ENCODE measurements around the gene IFRD2.
"Not testable (repeated sequence)": the region's sequence is repeated elsewhere in the genome, so short reads cannot be mapped to it uniquely, and the experiment has no call there.

IFRD2 gene

DNA sequence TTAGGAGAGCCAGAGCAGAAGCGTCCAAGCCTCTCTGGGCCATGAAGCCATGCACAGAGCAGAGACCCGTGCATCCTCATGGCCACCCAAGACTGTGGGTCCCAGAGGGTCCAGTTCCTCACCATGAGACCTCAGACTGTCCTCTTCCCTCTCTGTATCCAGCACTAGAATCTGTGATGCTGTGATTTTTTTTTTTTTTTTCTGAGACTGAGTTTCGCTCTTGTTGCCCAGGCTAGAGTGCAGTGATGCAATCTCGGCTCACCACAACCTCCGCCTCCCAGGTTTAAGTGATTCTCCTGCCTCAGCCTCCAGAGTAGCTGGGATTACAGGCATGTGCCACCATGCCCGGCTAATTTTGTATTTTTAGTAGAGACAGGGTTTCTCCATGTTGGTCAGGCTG is 47.4 kb downstream of the IFRD2 start:
- not testable (repeated sequence) for DNase-seq

DNA sequence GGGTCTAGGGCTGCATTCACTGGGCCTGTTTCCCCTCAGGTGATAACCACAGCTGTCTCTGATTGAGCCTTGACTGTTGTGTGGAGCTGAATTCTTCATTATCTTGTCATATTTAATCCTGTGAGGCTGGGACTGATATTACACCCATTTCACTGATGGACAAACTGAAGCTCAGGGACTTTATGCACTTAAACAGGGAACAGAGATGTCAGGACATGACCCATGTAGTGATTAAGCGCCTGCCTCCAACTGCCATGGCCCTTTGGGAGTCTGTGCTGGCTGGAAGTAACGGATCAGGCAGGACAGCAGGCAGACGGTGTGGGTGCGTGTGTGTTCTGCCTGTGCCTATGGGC is 48.7 kb downstream of the IFRD2 start:
- DNase-seq = no peak

DNA sequence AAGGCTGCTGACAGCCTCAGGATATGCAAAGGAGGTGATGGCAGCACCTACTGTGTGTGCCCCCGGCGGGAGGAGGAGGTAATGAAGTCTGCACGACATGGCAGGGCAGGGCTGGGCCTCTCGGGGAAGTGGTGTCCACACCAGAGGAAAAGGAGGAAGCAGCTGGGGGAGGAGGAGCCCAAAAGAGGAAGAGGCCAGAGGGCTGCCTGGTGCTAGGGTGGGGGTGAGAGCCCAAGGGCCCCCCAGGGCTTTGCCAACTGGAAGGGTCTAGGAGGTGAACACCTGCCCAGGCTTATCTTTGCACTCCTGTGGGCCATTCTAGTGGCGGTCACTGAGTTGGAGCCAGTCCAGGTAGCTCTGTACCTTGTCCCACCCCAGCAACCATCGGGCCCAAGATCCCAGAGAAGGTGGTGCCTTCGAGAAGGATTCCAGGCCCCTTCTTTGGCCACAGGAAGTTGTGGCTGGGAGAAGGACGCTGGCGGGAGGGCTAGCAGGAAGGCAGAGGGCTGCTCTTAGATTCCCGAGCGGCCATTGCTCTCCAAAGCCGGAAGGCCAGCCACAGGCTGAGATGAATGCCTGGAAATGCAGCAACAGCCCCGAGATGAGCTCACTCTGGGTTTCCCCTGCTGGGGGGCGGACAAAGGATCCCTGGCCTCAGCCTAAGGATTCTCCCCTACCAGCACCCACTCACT is 49.2 kb downstream of the IFRD2 start:
- no peak for DNase-seq

DNA sequence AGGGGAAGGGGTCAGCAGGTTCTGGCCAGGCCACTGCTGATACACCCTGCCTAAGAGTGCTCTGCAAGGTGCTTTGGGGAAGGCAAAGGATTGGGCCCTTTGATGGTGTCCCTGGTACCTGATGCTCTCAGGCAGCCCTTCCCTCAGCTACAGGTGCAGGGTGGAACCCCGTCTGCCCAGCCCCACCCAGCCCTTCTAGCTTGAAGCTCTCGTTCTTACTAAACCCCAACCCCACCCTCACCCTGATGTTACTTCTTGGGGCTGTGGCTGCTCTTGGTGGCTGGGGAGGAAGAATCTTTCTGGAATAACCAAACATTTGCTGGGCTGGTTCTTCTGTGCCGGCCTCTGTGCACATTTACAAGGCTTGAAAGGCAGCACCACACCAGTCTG is 49.9 kb downstream of the IFRD2 start:
- DNase-seq = no peak

DNA sequence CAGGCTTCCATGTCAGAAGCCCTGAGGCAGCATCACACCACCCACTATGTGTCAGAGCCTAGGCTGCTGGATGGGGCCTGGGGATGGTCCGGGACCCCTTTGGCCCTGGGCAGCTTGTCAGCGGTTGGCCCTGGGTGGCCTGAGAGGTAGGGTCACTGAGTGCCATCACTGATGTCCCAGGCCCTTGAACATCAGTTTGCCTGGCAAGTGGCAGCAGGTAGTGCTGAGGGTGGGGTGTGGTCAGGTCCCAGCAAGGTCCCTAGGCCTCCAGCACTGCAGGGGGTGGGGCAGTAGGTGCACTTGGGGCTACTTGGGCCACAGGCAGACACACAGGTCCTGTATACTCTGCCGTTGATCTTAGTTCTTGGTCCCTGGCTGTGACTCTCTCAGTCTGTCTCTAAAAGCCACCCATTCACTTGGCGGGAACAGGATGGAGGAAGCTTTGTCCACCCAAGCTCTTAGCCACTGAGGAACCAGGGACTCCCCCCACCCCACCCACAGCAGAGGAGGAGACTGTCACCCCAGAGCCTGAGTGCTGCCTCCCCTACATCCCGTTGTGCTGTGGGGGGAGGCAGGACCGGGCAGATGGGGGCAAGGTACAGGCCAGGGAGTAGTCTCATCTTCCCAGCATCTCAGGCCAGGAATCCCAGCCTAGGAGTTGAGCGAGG is 50.4 kb downstream of the IFRD2 start:
- DNase-seq = no peak

DNA sequence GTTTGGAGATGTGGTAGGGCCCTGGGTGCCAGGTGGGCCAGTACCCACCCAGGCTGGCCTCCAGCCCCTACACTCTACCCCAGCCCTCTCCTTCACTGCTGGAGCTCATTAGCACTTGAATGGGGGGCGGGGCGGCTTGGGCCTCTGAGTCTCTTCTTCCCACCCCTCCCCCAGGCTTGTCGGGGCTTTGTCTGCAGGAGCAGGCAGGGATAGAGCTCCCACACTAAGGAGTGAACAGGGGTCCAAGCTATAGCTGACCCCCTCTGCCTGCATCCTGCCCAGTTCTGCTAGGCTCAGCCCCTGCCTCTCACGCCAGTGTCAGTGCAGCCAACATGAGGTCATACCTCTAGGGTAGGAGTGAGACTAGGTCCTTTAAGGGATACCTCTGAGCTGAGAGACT is 51.1 kb downstream of the IFRD2 start:
- no peak for DNase-seq

DNA sequence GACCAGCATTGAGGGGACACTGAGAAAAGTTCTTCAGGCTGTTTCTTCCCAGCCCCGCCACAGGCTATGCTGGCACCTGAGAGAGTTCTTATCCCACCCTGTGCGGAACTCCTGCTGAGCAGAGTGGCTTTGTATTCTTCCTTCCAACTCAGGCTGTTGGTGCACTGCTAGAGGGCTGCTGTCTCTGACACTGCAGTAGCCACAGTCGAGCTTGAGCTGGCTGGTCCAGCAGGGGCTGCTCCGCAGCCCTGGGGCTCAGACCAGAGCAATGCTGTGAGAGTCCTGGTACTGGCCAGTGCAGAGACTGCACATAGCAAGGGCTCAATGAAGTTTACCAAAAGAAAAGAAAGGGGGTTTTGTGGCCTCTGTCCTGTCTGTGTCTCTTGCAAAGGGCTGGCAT is 52.6 kb downstream of the IFRD2 start:
- no peak for DNase-seq

DNA sequence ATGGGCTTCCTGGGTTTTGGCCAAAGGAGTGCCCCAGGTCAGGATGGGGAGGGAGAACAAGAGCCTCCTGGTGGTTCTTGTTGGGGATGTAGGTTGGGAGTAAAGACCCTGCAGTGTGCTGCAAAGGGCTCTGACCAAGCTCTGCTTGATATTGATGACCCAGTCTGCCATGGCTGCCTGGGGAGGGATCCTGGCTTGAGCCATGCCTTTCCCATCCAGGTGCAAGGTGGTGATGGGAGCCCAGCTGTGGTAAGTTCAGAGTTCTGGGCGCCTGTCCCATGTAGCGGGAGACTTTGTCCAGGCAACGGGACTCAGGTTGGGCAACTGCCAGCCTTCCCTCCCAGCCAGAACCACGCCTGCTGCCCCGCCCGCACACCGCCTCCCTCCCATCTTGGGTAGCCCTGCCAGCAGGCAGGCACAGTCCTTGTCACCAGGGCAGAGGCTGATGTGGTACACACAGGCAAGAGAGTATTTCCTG is 53.6 kb downstream of the IFRD2 start:
- no peak for DNase-seq

DNA sequence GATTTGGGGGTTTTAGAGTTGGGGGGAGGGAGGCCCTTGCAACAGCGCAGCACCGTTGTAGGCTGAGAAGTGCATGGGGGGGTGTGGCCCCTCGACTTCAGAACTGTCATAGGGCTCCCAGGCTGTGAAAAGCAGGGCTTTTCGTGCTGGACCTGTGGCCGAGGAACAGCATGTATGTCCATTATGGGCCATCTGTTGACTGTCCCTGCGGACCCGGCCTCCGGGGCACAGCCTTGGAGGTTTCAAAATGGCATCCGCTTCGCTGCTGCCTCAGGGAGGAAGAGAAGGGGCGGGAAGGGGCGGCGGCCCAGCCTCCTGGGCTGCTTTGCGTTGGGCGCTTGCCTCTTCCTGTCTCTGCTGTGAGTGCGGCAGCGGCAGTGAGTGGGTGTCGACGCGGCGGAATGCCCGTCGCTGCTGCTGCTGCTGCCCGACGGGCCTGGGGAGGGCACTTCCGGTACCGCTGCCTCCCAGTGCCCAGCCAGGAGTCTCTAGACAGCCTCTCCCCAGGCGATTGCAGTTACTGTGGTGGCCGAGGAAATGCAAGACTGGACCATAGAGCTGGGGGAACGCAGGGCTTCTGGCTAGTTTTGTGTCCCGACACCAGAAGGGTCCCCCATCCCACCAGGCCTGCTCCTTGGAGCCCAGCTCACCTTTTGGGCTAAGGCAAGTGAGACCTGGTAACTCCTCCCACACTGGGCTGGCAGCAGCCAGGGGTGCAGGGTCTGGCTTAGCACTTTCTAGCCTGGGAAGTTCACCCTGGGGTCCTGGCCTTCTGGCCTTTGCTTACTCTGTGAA is 54.3 kb downstream of the IFRD2 start:
- no peak for DNase-seq

All from NCI-H187 treated with DMSO at 0.1 percent for 48 hours (cell line).